Stimulated activated CD4-positive, alpha-beta T cell treated with anti-CD3 and anti-CD28 coated beads, Interleukin-15, amount 100 ng/mL, for 48 hours (primary cell): ENCODE measurements around the gene GTF2H4.

ENCODE experiments used
- DNase-seq, 2 donors: peaks; one replicate each; pipeline ENCODE4 v3.0.0-alpha.2; 2020; ENCODE audit warnings: low read depth in 2 of 2

The GTF2H4 gene

GRCh38 chr6:30882759-30883684, 25.0 kb upstream of the GTF2H4 start:
- no peak for DNase-seq

- no peak for DNase-seq
These were observed 24.1 kb upstream of the GTF2H4 start, which contains the start of gene DDR1 for GRCh38 chr6:30883685-30884520. Gene DDR1 (plus strand): TSS chr6:30884519. CDS start chr6:30888730, 4,211 bp downstream.

GRCh38 chr6:30884521-30885480, 23.2 kb upstream of the GTF2H4 start:
- DNase-seq = peak in 1 of 2 donors; percentile 36

GRCh38 chr6:30885481-30885998, 22.5 kb upstream of the GTF2H4 start:
- no peak for DNase-seq

- no peak for DNase-seq
These were observed 21.8 kb upstream of the GTF2H4 start for GRCh38 chr6:30885999-30886896.

GRCh38 chr6:30886897-30887255, 21.1 kb upstream of the GTF2H4 start:
- no peak for DNase-seq

GRCh38 chr6:30887901-30888815, 19.8 kb upstream of the GTF2H4 start:
- no peak for DNase-seq

GRCh38 chr6:30888816-30889495, 19.1 kb upstream of the GTF2H4 start:
- DNase-seq = no peak

- no peak for DNase-seq
These were observed 18.5 kb upstream of the GTF2H4 start for GRCh38 chr6:30889496-30889885.

- no peak for DNase-seq
These were observed 17.9 kb upstream of the GTF2H4 start for GRCh38 chr6:30889921-30890645.

- no peak for DNase-seq
These were observed 17.2 kb upstream of the GTF2H4 start for GRCh38 chr6:30890646-30891449.

- no peak for DNase-seq
These were observed 16.6 kb upstream of the GTF2H4 start for GRCh38 chr6:30891450-30891723.

- DNase-seq = no peak
These were observed 16.0 kb upstream of the GTF2H4 start for GRCh38 chr6:30891816-30892538.

GRCh38 chr6:30893001-30893591, 14.9 kb upstream of the GTF2H4 start:
- DNase-seq = no peak

- DNase-seq = no peak
These were observed 14.3 kb upstream of the GTF2H4 start for GRCh38 chr6:30893666-30894065.

GRCh38 chr6:30894381-30894780, 13.6 kb upstream of the GTF2H4 start:
- no peak for DNase-seq
